ENCODE data around the gene IL36A. TPM values are rescaled to one million over a fixed set of nuclear protein-coding genes. Genes with fewer than 3 reads are reported as not detected.

IL36A gene
- total RNA-seq, 1 donor from 2014 or later = not detected

DNA sequence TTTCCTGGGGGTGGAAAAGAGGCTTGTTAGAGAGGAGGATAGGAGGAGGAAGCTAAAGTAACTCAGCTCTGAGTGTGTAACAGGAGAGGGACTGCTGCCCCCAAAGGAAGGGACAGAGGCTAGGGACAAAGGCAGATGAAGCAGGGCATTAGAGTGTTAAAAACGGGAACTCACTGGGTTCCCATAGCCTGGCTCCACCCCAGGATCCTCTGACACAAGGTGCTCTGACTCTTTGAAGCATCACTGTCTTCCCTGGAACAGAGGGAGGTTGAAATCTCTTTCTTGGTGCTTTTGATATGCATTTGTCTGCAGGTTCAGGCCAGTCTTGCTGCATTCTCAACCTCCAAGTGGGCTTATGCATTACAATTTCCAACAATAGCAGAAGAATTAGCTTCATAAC, 22.9 kb downstream of the IL36A start:
- no peaks in the 10 kb centered on the region for H3K4me1 Mint-ChIP-seq (ENCODE audit: low read depth)
- no peaks in the 10 kb centered on the region for H3K9me3 Mint-ChIP-seq (ENCODE audit: low read depth)
- H3K4me3 Mint-ChIP-seq (ENCODE audit: low read depth) = no peak overlapping the region
- TF ChIP-seq, protein P1, sequence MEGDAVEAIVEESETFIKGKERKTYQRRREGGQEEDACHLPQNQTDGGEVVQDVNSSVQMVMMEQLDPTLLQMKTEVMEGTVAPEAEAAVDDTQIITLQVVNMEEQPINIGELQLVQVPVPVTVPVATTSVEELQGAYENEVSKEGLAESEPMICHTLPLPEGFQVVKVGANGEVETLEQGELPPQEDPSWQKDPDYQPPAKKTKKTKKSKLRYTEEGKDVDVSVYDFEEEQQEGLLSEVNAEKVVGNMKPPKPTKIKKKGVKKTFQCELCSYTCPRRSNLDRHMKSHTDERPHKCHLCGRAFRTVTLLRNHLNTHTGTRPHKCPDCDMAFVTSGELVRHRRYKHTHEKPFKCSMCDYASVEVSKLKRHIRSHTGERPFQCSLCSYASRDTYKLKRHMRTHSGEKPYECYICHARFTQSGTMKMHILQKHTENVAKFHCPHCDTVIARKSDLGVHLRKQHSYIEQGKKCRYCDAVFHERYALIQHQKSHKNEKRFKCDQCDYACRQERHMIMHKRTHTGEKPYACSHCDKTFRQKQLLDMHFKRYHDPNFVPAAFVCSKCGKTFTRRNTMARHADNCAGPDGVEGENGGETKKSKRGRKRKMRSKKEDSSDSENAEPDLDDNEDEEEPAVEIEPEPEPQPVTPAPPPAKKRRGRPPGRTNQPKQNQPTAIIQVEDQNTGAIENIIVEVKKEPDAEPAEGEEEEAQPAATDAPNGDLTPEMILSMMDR (IDR thresholded peaks at IDR 0.05; ENCODE audit: unreplicated experiment) = no peak
- H3K27ac Mint-ChIP-seq = no peak overlapping the region
- no peak for DNase-seq (ENCODE audit: low spot score, unreplicated experiment)
- no peaks in the 10 kb centered on the region for H3K36me3 Mint-ChIP-seq (ENCODE audit: insufficient read depth)
- peaks cover 73% of the 10 kb centered on the region for H3K27me3 Mint-ChIP-seq

DNA sequence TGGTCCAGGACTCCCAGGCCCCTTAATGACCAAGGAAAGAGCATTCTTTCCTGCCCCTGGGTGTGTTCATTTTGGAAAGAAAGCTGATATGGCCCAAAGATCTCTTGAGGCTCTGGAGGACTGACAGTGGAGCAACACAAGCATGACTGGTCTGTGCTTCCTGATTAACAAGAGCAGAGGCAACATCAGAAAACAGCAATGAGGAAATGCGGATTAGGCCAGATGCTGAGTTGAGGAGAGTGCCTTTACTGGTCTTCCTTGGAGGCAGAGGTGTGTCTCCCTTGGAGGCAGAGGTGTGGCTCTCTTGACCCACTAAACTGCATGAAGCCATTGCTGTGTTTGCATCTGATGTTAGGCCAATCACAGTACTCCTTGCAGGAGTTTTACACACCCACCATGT, 27.5 kb downstream of the IL36A start:
- no peaks in the 10 kb centered on the region for H3K9me3 Mint-ChIP-seq (ENCODE audit: low read depth)
- H3K36me3 Mint-ChIP-seq (ENCODE audit: insufficient read depth) = no peaks in the 10 kb centered on the region
- H3K4me3 Mint-ChIP-seq (ENCODE audit: low read depth) = no peak overlapping the region
- H3K27me3 Mint-ChIP-seq = peaks cover 36% of the 10 kb centered on the region
- TF ChIP-seq, protein P1 (IDR thresholded peaks at IDR 0.05; ENCODE audit: unreplicated experiment) = no peak
- no peaks in the 10 kb centered on the region for H3K4me1 Mint-ChIP-seq (ENCODE audit: low read depth)
- no peak for DNase-seq (ENCODE audit: low spot score, unreplicated experiment)
- no peak overlapping the region for H3K27ac Mint-ChIP-seq

DNA sequence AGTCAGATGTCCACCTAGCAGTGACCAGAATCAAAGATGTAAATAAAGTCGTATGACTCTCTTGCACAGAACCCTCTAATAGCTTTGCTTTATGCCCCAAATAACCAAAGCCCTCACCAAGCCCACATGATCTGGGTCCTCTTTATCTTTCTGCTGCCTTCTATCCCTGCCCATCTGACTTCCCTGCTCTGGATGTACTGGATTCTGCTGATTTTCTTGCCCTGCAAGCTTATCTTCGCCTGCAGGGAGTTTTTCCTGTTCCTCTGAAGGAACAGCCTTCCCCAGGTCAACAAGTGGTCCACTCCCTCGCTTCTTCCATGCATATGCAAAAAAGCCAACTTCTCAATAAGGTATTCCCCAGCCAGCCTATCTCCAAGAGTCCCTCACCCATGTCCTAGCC, 28.8 kb downstream of the IL36A start:
- TF ChIP-seq, protein P1 (IDR thresholded peaks at IDR 0.05; ENCODE audit: unreplicated experiment) = no peak
- Mint-ChIP-seq H3K4me1 (ENCODE audit: low read depth) (peaks cover 4% of the 10 kb centered on the region), H3K27me3 (peaks cover 23% of the 10 kb centered on the region), H3K27ac (no peak overlapping the region), H3K9me3 (ENCODE audit: low read depth) (no peaks in the 10 kb centered on the region), H3K4me3 (ENCODE audit: low read depth) (no peak overlapping the region), H3K36me3 (ENCODE audit: insufficient read depth) (no peaks in the 10 kb centered on the region)
- DNase-seq (ENCODE audit: low spot score, unreplicated experiment) = no peak

DNA sequence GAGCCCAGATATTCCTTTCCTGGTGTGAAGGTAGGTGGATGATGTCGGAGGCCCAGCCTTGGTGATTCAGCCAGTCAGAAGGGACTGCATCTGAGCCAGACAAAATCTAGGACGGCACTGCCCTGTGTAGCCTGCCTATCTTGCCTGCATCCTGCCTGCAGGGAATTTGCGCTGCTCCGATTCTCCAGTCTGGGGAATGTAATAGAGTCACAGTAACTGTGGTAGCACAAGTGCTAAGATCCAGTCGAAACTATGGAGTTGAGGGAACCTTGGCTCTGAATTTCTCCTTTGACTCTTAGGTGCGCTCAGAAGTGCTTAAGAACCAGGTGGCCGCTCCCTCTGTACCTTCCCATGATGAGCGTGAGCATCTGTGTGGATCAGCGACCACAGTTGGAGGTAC, 31.5 kb downstream of the IL36A start:
- H3K4me1 Mint-ChIP-seq (ENCODE audit: low read depth) = peaks cover 15% of the 10 kb centered on the region
- no peak for DNase-seq (ENCODE audit: low spot score, unreplicated experiment)
- H3K9me3 Mint-ChIP-seq (ENCODE audit: low read depth) = no peaks in the 10 kb centered on the region
- peaks cover 6% of the 10 kb centered on the region for H3K27me3 Mint-ChIP-seq
- no peaks in the 10 kb centered on the region for H3K36me3 Mint-ChIP-seq (ENCODE audit: insufficient read depth)
- TF ChIP-seq, protein P1 (IDR thresholded peaks at IDR 0.05; ENCODE audit: unreplicated experiment) = no peak
- H3K27ac Mint-ChIP-seq = no peak overlapping the region
- no peak overlapping the region for H3K4me3 Mint-ChIP-seq (ENCODE audit: low read depth)

DNA sequence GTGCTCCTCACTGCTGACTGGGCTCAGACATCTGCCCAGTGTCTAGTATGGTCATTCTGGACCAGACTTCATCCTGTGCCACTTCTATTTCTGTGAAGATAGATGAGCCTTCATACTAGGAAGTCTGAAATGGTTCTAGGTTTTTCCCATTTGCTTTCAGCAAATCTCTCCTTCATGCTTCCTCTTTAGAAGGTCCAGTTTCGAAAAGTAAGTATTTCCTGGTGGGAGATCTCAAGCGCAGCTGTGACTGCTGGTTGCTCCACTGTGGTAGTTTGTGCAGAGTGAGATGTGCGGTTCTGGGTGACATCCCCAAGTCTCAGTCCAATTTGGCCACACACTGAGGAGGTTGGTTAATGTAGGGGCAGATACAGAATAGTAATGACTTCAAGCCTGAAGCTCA, 33.0 kb downstream of the IL36A start:
- H3K36me3 Mint-ChIP-seq (ENCODE audit: insufficient read depth) = no peaks in the 10 kb centered on the region

More for the DNA sequence above, 33.0 kb downstream of the IL36A start:
- peaks cover 15% of the 10 kb centered on the region for H3K4me1 Mint-ChIP-seq (ENCODE audit: low read depth)
- no peak overlapping the region for H3K27ac Mint-ChIP-seq
- H3K27me3 Mint-ChIP-seq = peaks cover 3% of the 10 kb centered on the region
- TF ChIP-seq, protein P1 (IDR thresholded peaks at IDR 0.05; ENCODE audit: unreplicated experiment) = no peak
- no peak for DNase-seq (ENCODE audit: low spot score, unreplicated experiment)
- H3K9me3 Mint-ChIP-seq (ENCODE audit: low read depth) = no peaks in the 10 kb centered on the region
- no peak overlapping the region for H3K4me3 Mint-ChIP-seq (ENCODE audit: low read depth)

All from progenitor cell of endocrine pancreas (in vitro differentiated cells).